SK-N-DZ (cell line): ENCODE measurements around the gene RAB33A.

Experiments used
- DNase-seq: peaks from one replicate; pipeline ENCODE4 v3.0.0-alpha.2; 2015; ENCODE audit warnings: low spot score

Gene RAB33A

GRCh38 chrX:130172127-130172845, 524 bp downstream of the RAB33A start:
- peak; percentile 31 for DNase-seq

DNA sequence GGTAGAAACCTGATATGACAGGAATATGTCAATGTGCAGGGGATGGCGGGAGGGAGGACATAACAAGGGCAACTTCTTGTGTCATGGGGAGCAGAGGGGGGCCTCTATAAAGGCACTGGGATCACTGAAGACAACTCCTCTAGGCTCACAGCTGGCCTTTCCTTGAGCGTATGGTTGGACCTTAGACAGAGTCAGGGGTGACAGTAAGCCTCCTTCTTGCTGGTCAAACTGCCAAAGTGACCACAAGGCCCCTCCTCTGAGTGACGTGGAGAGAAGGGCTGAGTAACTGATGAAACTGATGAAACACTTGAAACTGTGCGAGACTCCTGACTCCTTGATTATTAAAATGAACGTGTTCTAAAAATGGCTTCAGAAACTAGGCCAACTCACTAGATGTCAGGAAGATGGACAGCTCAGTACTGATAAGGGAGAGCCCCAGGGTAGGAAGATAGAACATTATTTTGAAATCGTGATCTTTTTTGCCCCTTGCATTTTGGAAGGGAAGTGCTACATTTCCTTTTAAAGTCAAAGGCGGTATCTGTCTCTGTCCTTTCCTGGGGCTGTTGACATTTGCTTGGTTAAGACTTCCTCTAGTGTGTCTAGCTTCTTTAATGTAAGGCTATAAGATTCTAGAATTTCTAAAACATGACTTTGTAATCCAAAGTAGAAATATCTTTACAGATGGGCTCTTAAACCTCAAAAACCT, 1.6 kb downstream of the RAB33A start:
- DNase-seq = no peak

DNA sequence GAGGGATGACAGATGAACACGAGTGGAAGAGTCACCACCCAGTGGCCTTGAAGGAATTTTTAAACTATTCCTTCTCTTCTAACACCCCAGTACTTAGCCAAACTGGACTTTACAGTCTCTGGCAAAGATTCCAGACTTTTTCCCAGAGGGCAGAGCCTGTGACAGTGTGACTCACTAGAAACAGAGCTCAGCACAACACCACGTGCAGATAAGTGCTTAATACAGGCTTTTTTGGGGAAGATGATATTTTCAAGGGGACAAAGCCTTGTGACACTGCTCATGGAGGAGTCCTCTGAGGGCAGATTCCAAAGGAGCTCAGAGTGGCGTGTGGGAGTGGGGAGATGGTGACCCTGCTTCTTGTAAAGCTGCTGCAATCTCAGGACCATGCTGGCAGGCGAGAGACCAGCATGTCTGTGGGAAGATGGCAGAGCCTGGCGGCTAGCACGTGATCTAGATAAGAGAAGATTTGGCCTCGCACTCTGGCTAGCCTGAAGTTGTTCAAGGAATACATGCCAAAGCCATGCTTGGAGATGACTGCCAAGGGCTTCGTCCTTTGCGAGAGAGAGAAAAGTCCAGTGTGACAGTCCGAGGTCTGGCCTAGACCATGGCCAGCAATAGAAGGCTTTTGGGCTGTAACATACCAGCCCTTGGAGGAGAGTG, 2.4 kb downstream of the RAB33A start:
- no peak for DNase-seq

DNA sequence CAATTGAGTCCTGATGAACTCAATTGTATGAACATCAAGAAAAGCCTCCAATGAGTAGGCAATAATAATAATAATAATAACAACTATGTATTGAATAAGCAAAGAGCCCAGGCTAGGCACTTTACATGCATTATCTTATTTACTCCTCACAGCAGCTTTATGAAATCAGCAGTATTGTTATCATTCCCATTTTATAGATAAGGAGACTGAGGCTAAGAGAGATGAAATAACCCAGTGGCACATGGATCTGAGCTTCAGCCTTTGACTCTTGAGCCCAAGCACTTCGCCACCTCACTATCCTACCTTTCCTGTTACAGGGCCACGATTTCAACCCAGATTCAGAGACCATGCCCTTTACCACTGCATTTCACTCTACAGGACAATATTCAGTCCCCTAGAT, 3.2 kb downstream of the RAB33A start:
- DNase-seq = no peak

- DNase-seq = no peak
Measured at GRCh38 chrX:130176354-130176776, 4.6 kb downstream of the RAB33A start.

- DNase-seq = no peak
Measured at GRCh38 chrX:130176942-130177341, 5.2 kb downstream of the RAB33A start.

DNA sequence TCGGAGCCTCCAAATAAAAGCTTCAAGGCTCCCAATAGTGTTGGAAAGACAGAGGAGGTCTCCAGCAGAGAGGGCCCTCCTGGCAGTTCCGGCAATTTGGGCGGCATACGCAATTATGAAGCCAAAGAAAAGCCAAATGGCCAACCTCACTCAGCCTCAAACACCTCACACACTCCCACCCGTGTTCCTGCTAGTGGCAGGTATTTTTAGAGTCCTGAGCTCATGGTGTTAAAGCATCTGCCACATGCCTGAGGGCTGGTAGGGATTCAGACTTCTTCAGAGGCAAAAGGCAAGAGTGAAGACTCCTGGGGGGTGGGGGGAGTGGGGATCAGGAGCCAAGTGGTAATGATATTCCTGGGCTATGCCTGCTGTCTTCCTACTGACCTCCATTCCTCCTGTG, 7.4 kb downstream of the RAB33A start:
- no peak for DNase-seq

- no peak for DNase-seq
Measured at GRCh38 chrX:130179579-130180215, 7.9 kb downstream of the RAB33A start.

DNA sequence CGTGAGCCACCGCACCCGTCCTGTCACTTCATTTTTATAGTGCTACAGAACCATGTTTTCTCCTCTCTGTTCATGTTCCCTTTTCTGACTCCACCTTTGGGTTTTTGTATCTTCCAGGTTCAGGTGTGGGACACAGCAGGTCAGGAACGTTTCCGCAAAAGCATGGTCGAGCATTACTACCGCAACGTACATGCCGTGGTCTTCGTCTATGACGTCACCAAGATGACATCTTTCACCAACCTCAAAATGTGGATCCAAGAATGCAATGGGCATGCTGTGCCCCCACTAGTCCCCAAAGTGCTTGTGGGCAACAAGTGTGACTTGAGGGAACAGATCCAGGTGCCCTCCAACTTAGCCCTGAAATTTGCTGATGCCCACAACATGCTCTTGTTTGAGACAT, 12.4 kb downstream of the RAB33A start:
- no peak for DNase-seq

GRCh38 chrX:130184857-130185256, 13.1 kb downstream of the RAB33A start:
- no peak for DNase-seq

- peak; percentile 66 for DNase-seq
Measured at GRCh38 chrX:130186651-130187050, 14.9 kb downstream of the RAB33A start.

- DNase-seq = no peak
Measured at GRCh38 chrX:130190801-130191200, 19.0 kb downstream of the RAB33A start.

DNA sequence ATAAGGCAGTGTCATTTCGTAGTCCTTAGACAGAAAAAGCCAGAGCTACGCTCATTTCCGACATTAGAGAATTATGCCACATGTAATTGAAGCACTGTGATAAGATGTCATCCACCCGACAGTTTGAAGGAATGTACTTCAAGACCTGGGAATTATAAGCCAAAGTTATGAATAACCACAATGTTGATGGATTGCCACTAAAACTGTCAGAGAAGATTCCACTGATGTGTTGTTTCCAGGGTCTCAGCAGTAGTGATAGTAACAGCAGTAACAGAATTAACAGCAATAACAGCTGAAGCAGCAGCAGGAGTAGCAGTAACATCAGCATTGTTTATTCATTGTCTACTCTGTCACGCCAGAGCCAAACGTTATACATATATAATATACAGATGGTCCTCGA, 24.7 kb downstream of the RAB33A start:
- no peak for DNase-seq

GRCh38 chrX:130197464-130197863, 25.7 kb downstream of the RAB33A start:
- DNase-seq = no peak

- no peak for DNase-seq
Measured at GRCh38 chrX:130204647-130205046, 32.9 kb downstream of the RAB33A start.

- DNase-seq = no peak
Measured at GRCh38 chrX:130211415-130212186, 39.8 kb downstream of the RAB33A start.

GRCh38 chrX:130212371-130212770, 40.6 kb downstream of the RAB33A start:
- DNase-seq = no peak

- DNase-seq = no peak
Measured at GRCh38 chrX:130213376-130213775, 41.6 kb downstream of the RAB33A start.

DNA sequence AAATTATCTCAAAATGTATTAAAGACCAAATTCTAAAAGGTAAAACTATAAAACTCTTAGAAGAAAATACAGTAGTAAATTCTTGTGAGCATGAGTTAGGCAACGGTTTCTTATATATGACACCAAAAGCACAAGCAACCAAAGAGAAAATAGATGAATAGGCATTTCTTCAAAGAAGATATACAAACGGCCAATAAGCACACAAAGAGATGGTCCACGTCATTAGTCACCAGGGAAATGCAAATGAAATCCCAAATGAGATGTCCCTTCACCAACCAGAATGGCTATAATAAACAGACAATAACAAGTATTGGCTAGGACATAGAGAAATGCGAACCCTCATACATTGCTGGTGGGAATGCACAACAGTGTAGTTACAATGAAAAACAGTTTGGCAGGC, 44.6 kb downstream of the RAB33A start:
- DNase-seq = no peak

- DNase-seq = no peak
Measured at GRCh38 chrX:130224810-130225209, 53.0 kb downstream of the RAB33A start.

DNA sequence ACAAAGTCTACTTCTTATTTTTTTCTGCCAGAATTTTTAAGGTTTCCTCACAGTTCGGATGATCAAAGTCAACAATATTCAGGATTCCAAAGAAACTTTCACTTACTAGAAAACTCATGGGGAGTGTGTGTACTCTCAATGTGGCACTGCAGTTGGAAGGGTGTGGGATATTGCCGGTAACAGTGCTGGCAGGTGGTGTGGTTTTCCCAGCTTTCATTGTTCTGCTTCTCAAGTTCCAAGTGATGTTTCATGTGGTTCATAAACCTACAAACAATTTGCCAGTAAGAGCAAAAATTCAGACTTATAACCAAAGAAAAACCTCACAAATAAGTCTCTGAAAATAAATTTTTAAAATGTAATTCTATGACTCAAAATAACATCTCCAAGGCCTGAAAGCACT, 57.1 kb downstream of the RAB33A start:
- no peak for DNase-seq
